ENCODE data around the gene CADM4. TPM values are rescaled to one million over a fixed set of nuclear protein-coding genes. Genes with fewer than 3 reads are reported as not detected.

The CADM4 gene
- total and polyA plus RNA-seq, 4 donors = 5.9 to 12.2 (median 7.5) TPM

GRCh38 chr19:43596842-43597461 is 42.7 kb downstream of the CADM4 start:
- no peaks in the 10 kb centered on the region for H3K27me3 ChIP-seq (ENCODE audit: control insufficient read depth in 3 of 3, insufficient read depth in 3 of 3, low read length in 2 of 3)
- ATAC-seq (ENCODE audit: insufficient read depth, low FRiP score) (no peak), DNase-seq (peak in 1 of 3 donors; percentile 16)
- 25 to 27% methylated on average over 7 of the region's 7 CpGs for WGBS, 2 donors
- peak overlapping the region; percentile 95 to 97 for H3K9ac ChIP-seq (ENCODE audit: insufficient read depth in 1 of 2, low read length in 2 of 2)
- peak overlapping the region; percentile 94 to 97 for H3K27ac ChIP-seq (ENCODE audit: low read depth in 1 of 2, low read length in 1 of 2)
- H3K4me3 ChIP-seq = peak overlapping the region; percentile 58
- peaks cover 0 to 34% (median 14%) of the 10 kb centered on the region in 4 donors for H3K36me3 ChIP-seq (ENCODE audit: control insufficient read depth in 4 of 4, insufficient read depth in 4 of 4, low read length in 4 of 4)
- peaks cover 0 to 29% (median 8%) of the 10 kb centered on the region in 5 donors for H3K4me1 ChIP-seq (ENCODE audit: control insufficient read depth in 5 of 5, insufficient read depth in 5 of 5, low read length in 5 of 5)
- TF ChIP-seq CTCF (IDR thresholded peaks at IDR 0.05; ENCODE audit: control extremely low read depth, extremely low read depth) = no peak
- no peaks in the 10 kb centered on the region for H3K9me3 ChIP-seq (ENCODE audit: control insufficient read depth in 4 of 4, insufficient read depth in 3 of 4, low read length in 3 of 4)

- H3K9me3 ChIP-seq (ENCODE audit: control insufficient read depth in 4 of 4, insufficient read depth in 3 of 4, low read length in 3 of 4) = no peaks in the 10 kb centered on the region
- peak within 1 kb of the TSS; percentile 95 to 97 for H3K9ac ChIP-seq (ENCODE audit: insufficient read depth in 1 of 2, low read length in 2 of 2)
- H3K4me3 ChIP-seq = peak within 1 kb of the TSS; percentile 58
- DNase-seq (peak; percentile 100), ATAC-seq (ENCODE audit: insufficient read depth, low FRiP score) (peak; percentile 87)
- H3K36me3 ChIP-seq (ENCODE audit: control insufficient read depth in 4 of 4, insufficient read depth in 4 of 4, low read length in 4 of 4) = peaks cover 0 to 37% (median 13%) of the 10 kb centered on the region in 4 donors
- 0% methylated on average over 60 of the region's 60 CpGs for WGBS, 2 donors
- no peaks in the 10 kb centered on the region for H3K27me3 ChIP-seq (ENCODE audit: control insufficient read depth in 3 of 3, insufficient read depth in 3 of 3, low read length in 2 of 3)
- no peak for TF ChIP-seq CTCF (IDR thresholded peaks at IDR 0.05; ENCODE audit: control extremely low read depth, extremely low read depth)
- H3K4me1 ChIP-seq (ENCODE audit: control insufficient read depth in 5 of 5, insufficient read depth in 5 of 5, low read length in 5 of 5) = peaks cover 0 to 29% (median 8%) of the 10 kb centered on the region in 5 donors
- H3K27ac ChIP-seq (ENCODE audit: low read depth in 1 of 2, low read length in 1 of 2) = peak within 1 kb of the TSS; percentile 94 to 97
Observed at GRCh38 chr19:43595999-43596841, 43.4 kb downstream of the CADM4 start, which contains the start of the genes IRGQ and ZNF576. Gene IRGQ, minus strand, starts transcription at chr19:43596134. Its CDS starts 796 bp downstream, at chr19:43595338. Gene ZNF576, plus strand, starts transcription at chr19:43596595. Its CDS starts 514 bp downstream, at chr19:43597109.

- 2% methylated on average over 18 of the region's 18 CpGs for WGBS, 2 donors
- peak overlapping the region; percentile 53 for H3K4me3 ChIP-seq
- peak overlapping the region; percentile 70 to 86 for H3K27ac ChIP-seq (ENCODE audit: low read depth in 1 of 2, low read length in 1 of 2)
- H3K9ac ChIP-seq (ENCODE audit: insufficient read depth in 1 of 2, low read length in 2 of 2) = peak overlapping the region; percentile 81 to 94
- TF ChIP-seq CTCF (IDR thresholded peaks at IDR 0.05; ENCODE audit: control extremely low read depth, extremely low read depth) = no peak
- H3K4me1 ChIP-seq (ENCODE audit: control insufficient read depth in 5 of 5, insufficient read depth in 5 of 5, low read length in 5 of 5) = peaks cover 0 to 29% (median 8%) of the 10 kb centered on the region in 5 donors
- no peaks in the 10 kb centered on the region for H3K9me3 ChIP-seq (ENCODE audit: control insufficient read depth in 4 of 4, insufficient read depth in 3 of 4, low read length in 3 of 4)
- no peaks in the 10 kb centered on the region for H3K27me3 ChIP-seq (ENCODE audit: control insufficient read depth in 3 of 3, insufficient read depth in 3 of 3, low read length in 2 of 3)
- peak; percentile 2 for ATAC-seq (ENCODE audit: insufficient read depth, low FRiP score)
- peaks cover 0 to 37% (median 10%) of the 10 kb centered on the region in 4 donors for H3K36me3 ChIP-seq (ENCODE audit: control insufficient read depth in 4 of 4, insufficient read depth in 4 of 4, low read length in 4 of 4)
- DNase-seq = no peak
Observed at GRCh38 chr19:43595605-43595998, 44.0 kb downstream of the CADM4 start.
